Measurements from ENCODE around the gene PRKCE.

DNA sequence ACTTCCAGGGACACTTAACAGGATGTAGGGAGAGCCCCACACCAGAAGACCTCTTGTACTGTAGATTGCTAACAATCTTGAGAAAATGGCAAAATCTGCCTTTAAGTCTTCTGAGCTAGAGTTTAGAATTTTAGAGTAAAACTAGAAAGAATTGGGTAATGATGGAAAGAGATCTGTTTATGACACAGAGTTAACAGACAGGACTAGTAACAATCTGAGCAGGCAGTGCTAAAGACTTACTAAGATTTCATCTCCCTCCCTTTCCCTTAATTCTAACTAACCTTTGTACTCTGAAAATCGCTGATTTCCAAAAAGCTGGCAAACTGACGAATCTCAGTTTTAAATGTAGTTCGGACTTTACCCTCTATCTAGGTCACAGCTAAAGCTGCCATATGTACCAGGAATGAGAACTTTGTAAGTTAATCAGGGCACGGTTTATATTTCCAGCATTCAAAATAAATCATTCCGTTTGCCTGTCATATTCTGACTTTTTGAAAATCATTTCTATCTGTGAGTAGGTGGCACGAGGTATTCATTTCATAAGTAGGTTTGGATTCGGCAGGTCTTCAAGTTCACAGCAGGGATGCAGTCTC lies 389.2 kb downstream of the PRKCE start:
- TF ChIP-seq POLR2AphosphoS5 (IDR thresholded peaks at IDR 0.05; ENCODE audit: low read depth, low read length), result no peak
- TF ChIP-seq, protein P1, sequence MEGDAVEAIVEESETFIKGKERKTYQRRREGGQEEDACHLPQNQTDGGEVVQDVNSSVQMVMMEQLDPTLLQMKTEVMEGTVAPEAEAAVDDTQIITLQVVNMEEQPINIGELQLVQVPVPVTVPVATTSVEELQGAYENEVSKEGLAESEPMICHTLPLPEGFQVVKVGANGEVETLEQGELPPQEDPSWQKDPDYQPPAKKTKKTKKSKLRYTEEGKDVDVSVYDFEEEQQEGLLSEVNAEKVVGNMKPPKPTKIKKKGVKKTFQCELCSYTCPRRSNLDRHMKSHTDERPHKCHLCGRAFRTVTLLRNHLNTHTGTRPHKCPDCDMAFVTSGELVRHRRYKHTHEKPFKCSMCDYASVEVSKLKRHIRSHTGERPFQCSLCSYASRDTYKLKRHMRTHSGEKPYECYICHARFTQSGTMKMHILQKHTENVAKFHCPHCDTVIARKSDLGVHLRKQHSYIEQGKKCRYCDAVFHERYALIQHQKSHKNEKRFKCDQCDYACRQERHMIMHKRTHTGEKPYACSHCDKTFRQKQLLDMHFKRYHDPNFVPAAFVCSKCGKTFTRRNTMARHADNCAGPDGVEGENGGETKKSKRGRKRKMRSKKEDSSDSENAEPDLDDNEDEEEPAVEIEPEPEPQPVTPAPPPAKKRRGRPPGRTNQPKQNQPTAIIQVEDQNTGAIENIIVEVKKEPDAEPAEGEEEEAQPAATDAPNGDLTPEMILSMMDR (IDR thresholded peaks at IDR 0.05), result no peak
